ENCODE data around the gene CLK4.

The CLK4 gene

DNA sequence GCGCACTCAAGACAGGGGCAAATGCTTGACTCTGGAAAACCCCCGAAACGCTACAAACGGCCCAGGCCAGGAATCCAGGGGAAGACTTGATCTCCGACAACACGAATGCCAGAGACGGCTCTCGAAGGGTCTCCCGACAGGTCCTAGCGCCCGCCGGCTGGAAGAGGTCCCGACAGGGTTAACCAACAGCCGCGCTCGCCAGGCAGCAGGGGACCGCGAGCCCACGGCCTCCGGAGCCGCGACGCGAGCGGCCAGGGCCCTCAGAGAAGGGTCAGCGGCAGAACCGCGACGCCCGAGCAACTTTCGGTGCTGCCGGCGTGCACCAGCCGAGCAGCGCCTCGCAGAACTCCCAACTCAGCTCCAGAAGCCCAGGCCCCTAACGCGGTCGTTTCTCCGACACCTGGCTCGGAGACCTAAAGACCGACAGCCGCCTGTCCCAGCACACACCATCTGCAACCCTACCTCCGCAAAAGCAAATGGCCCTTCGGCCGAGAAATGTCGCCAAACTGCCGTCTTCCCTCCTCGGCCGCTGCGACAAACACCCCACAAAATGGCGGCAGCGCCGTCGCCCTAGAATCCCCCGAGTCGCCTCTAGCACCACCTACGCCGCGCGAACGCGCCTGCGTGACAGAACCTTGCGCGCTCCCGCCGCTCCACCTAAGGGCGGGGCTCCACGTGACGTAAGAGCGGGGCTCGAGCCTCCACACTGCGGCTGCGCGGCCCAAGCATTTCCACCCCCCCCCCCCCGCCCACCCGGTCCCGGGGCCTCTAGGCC lies at the start of gene CLK4:
TSS of gene CLK4 (minus strand) at position 567 of the 775 bp plus-strand sequence. CDS start 3,634 bp downstream, outside the sequence.
- peak; percentile 93 to 94 for DNase-seq (ENCODE audit: low read depth in 2 of 2)

DNA sequence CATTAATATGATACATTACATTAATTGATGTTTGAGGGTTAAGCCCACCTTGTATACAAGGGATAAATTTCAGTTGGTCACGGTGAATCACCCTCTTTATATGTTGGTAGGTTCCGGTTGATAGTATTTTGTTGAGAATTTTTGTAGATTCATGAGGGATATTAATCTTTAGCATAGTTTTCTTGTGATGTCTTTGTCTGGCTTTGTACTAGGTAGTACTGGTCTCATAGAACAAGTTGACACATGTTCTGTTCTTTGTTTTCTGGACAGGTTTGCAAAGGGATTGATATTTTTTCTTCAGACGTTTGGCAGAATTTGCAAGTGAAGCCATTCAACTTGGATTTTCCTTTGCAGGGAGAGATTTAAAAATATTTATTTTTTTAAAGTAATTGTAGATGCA lies 49.1 kb upstream of the CLK4 start:
- DNase-seq (ENCODE audit: low read depth in 2 of 2) = no peak

DNA sequence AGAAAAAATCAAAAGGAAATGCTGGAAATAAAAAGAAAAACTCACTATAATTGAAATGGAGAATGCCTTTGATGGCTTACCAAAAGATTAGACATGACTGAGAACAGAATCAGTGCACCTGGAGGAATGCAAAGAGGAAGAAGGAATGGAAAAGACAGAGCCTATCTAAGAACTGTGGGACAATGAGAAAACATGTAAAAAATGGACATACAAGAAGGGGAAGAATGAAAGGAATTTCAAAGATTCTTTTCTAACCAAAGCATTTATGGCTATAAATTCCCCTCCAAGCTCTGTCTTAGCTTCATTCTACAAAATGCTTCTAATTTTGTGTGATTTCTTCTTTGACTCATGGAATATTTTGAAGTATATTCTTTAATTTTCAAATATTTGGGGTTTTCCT lies 47.5 kb upstream of the CLK4 start:
- DNase-seq (ENCODE audit: low read depth in 2 of 2) = no peak

DNA sequence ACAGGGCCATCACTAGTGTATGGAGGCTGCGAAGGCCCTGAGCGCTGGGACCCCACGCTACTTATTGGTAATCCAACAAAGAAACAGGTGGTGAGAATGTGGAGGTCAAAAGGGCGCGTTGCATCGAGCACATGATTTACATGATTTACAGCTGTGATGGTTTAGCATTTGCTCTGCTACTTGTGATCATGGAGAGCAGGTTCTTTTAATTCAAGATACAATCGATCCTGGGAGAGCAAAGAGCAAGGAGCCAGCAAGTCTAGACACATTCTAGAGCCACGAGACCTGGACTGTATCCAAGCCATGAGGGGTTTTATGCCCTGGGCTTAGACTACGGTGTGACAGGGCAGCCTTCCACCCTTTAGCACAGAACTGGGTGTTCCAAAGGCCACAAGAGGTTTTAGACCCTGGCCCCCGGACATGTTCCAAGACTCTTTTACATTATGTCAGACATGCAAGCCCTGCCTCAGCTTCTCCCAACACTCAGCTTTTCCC lies 47.0 kb upstream of the CLK4 start:
- DNase-seq (ENCODE audit: low read depth in 2 of 2) = no peak

DNA sequence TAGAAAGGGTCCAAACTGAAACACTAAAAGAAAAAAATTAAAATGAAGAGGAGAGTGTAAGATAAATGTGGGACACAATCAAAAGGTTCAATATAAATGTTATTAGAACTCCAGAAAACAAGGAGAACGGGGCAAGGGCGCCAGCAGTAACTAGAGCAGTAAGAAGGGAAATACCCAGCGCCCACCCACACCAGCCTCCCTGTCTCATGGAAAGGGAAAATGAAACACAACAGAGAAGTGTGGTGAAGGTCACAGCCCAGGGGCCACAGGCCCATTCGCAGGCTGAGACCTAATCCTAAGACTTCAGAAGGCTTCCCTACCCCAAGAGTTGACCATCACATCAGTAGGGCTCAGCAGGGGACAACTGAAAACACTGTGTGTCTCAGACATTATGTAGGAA lies 45.8 kb upstream of the CLK4 start:
- DNase-seq (ENCODE audit: low read depth in 2 of 2) = no peak

DNA sequence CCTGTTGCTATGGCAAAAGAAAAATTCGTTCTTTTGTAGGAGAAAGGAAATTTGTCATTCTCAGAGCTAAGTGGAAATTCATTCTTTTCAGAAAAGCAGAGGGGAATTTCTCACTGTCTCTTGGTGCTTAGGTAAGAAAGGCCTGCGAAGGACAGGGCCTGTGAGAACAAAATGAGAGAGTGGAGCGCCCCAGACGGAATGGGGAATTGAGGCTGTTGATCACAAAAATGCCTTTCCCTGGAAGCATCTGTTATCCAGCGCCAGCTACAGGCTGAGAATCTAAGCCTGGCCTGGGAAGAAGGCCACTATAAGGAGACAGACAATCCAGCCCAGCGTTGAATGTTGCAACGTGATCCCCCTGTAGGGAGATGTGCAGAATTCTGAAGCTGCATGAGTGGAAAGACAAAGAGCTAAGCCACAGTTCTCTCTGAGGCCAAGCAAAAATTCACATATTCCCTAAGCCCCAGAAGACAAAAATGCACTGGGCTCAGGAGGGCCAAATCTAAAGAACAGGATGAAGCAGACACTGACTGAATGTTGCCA lies 44.8 kb upstream of the CLK4 start:
- no peak for DNase-seq (ENCODE audit: low read depth in 2 of 2)

DNA sequence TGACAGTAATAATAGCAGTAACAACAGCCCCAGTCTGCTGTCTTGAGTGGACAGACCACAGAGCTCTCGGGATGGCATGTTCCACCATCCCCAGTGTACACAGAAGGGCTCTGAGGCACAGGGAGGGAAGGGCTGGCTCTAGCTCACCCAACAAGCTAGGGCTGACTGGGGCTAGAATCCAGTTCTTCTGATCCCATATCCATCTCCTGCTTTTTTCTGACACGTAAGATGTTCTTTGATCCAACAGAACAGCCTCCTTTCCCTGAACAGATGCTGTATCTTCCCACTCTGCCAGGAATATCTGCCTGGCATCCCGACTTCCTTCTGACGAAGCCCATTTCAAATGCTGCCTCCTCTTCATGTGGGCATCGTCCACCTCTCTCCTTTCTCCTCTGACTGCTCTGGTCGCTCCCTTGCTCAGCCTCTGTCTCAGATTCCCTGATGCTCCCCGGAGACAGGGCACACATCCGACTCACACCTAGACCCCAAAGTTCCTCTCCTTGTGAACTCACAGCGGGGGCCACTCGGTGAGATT lies 43.6 kb upstream of the CLK4 start:
- no peak for DNase-seq (ENCODE audit: low read depth in 2 of 2)

DNA sequence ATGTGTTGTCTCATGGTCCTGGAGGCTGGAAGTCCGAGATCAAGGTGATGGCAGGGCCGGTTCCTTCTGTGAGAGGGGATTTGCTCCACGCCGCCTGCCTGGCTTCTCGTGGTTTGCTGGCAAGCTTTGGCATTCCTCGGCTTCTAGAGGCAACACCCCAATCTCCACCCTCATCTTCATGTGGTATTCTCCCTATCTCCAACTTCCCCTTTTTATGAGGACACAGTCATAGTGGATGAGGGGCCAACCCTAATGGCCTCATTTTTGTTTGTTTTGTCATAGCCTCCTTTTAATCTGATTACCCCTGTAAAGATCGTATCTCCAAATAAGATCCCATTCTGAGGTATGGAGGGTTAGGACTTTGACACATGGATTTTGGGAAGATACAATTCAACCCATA lies 41.7 kb upstream of the CLK4 start:
- DNase-seq (ENCODE audit: low read depth in 2 of 2) = no peak

DNA sequence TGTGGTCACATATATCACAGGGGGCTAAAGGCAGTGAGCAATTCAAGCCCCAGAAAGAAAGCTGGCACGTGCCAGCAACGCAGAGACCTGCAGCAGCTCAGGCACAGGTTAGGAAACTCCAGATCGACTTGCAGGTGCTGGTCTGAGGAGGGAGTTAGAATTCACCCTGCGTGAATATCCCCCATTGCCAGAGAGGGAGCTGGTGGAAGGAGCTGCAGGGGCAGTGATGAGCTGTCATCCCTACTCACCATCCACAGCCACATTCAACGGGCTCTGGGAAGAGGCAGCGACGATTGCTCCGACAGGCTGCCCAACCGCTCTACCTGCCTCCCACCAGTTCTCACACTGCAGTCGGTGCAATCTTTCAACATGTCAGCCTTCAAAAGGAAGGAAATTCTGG lies 40.8 kb upstream of the CLK4 start:
- DNase-seq (ENCODE audit: low read depth in 2 of 2) = no peak

DNA sequence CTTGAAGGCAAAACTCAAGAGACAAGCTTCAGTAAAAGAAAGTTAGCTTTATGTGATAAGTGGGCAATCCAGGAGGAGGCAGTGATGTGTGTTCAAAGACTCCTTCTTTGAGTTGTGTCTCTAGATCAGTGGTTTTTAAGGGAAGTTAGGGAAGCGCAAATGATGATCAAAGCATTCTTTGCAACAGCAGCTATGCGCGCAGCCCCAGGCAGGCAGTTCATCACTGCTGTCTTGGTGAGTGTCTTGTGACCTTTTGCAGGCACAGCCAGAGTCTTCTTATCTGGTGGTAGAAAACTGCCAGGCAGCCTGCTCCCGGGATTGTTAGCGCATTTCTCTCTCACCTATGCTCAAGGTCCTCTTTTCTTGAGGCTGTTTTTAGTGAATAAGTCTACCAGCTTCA lies 40.3 kb upstream of the CLK4 start:
- DNase-seq (ENCODE audit: low read depth in 2 of 2) = no peak

DNA sequence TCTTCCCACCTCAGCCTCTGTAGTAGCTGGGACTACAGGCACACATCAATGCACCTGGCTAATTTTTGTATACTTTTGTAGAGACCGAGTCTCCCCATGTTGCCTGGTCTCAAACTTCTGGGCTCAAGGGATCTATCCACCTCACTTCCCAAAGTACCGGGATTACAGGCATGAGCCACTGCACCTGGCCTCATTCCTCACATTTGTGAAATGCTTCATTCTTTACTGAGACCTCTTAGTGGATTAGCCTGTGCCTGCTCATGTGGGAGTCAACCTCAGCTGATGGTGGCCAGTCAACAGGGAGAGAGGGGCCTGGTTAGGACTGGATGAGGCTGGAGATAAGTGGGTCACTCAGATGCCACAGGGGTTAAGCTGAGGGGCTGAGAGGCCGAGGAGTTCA lies 37.3 kb upstream of the CLK4 start:
- DNase-seq (ENCODE audit: low read depth in 2 of 2) = no peak

DNA sequence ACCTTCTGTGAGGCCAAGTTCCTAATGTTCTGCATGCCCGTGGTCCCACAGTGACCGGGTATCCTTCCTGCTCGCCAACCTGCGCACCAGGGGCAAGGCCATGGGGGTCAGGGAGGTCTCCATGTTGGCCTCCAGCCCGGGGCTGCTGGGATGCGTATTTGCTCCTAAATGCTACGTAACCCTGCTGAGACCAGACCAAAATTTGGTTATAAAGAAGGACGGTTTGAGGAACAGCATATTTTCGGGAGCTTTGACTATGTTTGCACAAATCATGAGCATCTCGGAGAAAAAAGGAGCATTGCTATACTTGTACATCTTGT lies 35.7 kb upstream of the CLK4 start:
- no peak for DNase-seq (ENCODE audit: low read depth in 2 of 2)

DNA sequence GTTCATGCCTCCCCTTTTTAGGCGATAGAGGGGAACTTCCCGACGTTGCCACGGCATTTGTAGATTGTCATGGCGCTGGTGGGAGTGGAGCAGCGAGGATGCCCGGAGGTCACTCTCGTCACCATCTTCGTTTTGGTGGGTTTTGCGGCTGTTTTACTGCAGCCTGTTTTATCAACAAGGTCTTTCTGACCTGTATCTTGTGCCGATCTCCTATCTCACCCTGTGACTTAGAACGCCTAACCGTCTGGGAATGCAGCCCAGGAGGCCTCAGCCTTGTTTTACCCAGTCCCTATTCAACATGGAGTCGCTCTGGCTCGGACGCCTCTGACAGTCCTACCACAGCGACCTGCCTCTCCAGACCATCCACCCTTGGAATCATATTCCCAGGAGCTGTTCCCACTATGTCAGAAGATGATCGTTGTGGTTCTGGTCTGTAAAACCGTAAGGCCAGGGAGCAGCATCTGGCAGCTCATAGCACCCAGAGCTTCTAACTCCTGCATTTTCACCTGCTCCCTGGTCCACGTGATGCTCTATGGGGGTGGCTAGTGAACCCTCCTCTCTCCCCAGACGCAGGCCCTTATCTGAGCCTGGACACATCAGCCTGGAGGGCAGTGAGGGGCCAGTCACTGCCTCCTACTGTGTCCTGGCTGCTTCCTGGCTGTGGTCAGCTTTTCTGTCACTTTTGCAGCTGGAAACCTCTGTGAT lies 35.1 kb upstream of the CLK4 start:
- DNase-seq (ENCODE audit: low read depth in 2 of 2) = no peak

DNA sequence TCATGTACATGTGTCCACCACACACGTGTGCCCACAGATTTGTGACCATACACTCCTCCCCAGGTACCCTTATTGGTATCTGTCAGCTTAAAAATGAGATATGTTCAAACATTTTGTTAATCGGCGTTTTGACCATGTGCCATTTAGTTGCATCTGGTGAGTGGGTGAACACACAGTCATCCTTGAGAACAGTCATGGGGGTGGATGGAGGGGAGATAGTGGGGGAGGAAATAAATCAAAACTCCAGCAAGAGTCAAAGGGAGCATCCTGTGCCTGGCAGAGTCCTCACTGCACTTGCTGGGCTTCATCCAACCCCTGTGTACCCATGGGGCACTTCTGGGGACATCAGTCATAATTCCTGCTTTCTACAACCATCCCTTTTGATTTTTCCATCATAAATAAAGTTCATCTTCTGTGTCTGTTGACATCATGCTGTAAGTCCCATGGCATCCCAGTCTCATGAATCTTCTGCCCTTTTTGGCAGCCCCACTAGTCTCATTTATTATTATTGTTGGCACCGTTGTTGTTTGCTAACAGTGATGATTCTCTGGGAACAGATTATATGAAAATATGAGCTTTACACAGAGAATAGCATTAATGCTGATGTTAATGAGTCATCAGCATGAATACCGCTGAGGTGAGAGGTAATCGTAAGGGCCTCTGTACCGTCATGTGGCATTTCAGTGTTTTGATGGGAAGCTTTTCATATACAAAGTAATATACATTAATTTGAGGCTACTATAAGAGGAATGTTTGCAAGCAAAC lies 24.4 kb upstream of the CLK4 start:
- DNase-seq (ENCODE audit: low read depth in 2 of 2) = no peak

DNA sequence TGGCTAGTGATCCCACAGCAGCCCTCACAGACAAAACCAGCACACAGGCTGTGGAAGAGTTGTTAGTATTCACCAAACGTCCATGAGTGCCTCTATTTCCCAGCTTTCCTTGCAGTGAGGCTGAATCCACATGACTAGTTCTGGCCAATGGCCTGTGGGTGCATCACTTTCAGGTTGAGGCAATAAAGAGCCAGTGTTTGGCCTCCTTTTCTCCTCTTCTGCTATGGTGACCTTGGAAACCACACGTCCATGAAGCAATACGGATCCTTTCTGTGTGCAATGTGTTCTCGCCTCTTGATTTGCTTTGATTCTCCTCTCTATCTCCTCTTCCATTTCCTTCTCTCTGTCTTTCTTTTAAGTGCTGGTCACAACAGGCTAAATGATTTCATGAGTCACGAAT lies 23.4 kb upstream of the CLK4 start:
- DNase-seq (ENCODE audit: low read depth in 2 of 2) = no peak

DNA sequence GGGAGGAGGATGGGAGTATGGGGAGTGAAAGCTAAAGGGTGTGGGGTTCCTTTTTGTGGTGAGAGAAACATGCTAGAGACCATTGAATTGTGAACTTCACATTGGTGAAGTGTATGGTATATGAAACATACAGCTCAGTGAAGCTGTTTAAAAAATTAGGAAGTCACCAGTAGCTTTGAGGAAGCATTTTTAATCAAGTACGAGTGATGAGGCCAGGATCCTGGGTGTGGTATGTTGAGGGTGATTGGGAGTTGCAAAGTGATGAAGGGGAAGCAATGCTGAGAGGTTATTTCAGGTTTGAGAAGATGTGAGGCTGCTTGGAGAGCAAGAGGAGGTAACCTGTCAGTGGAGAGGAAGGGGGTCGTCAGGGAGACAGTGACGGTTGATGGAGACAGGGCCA lies 22.7 kb upstream of the CLK4 start:
- DNase-seq (ENCODE audit: low read depth in 2 of 2) = no peak

DNA sequence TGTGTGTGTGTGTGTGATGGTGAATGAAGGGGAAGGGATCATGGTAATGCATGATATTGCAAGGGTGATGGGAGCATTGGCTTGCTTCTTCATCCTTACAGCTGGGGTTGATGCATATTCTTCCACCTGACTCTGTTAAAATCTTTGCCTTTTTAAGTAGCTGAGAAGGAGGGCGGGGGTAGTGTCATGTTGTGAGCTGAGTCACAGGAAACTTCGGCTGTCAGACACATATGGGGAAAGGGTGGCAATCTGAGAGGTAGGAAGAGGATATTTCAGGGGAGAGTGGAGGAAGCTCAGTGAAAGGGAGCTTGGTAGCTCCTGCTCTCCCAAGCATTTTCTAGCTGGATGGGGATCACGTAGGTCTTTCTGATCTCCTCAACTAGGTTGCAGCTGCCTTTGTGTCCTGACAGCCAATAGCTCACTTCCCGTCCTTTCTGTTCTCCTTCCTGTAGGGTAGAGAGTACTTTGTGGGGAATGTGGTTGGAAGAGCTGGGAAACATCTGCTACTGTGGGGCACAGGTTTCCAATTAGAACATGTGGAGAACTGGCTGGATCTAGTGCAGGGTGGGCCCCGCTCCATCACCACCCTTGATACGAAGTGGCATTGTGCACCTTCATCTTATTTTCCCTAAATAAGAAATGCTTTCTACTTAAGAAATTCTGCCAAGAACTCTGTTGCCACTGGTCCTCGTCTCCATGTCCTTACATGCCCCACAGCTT lies 18.1 kb upstream of the CLK4 start:
- no peak for DNase-seq (ENCODE audit: low read depth in 2 of 2)

DNA sequence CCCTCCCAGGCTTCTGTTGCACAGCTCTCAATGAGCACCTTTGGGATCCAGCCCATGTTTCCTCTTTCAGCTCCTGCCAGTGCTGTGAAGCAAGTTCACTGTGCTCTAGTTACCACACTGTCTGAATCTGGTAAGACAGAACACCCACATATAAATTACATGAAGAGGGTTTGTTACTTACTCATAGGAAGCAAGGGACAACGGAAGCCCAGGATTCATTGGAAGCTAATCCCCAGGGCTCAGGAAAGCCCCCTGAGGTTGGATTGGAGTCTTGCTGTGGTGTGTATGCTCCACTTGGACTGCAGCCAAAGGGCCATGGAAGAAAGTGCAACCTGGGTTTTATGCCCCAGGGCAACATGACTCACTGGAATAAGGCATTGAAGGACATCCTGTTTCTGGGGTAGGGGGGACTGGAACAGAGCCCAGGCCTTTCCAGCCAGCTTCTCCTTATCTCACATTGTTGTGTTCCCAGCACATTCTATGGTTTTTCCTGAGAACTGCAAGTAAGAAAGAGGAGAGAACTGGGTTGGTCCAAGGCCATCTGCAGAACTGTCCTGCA lies 15.6 kb upstream of the CLK4 start:
- no peak for DNase-seq (ENCODE audit: low read depth in 2 of 2)

DNA sequence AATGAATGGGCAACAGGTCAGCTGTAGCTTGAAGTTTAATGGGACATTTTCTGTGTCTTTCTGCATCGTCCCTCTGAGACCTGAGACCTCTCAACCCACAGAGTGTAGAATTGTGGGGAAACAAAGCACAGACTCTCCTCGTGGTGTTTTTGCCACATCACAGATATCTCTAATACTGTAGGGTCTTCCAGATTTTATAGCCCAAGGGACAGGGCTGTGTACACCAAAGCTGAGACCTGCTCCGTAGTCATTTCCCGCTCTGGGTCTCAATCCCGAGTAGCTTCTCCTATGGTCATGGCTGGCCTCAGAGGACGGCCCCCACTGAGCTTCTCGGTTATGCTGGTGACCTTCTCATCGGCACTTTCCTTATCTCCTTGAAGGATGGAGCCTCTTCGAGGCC lies 14.9 kb upstream of the CLK4 start:
- no peak for DNase-seq (ENCODE audit: low read depth in 2 of 2)

DNA sequence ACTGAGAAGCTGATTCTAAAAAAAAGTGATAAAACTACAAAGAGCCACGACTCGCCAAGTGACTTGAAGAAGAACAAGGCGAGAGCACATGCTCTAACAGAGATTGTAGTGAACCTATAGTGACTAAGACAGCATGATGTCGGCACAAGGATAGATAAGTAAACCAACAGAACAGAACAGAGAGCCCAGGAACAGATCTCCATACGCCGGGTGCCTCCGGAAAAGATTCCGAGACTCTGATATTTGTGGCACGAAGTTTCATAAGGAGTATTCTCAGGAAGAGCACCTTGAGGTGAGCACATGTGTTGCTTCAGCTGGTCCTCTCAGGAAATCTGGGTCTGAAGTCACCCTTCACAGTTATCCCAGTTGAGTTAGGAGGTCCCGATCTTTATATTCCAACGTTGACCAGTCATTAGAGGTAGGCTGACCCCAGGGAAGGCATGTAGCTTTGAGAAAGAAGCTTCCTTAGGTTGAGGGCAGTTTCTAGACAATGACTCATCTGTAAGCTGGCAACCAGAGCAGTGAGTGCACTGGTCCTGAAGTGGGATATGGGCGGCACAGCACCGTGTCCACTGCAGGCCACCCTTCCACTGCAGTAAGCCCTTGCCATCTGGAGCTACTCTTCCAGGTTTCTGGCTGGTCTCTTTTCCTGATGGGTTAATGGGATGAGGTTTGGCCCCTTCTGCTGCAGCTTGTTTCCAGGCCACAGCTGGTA lies 13.6 kb upstream of the CLK4 start:
- DNase-seq (ENCODE audit: low read depth in 2 of 2) = no peak
